Fibroblast of mammary gland (primary cell): Measurements from ENCODE around the gene RGS5.

ENCODE experiments used
- DNase-seq: peaks from one replicate; pipeline ENCODE4 v3.0.0-alpha.2; 2010; ENCODE audit warnings: low read depth
- H3K4me3 ChIP-seq: 2 replicates; pipeline ENCODE4 v1.5.1; 2011; ENCODE audit warnings: low read depth, mild to moderate bottlenecking, low read length, moderate library complexity; ENCODE audit not compliant: control insufficient read depth
- TF ChIP-seq, protein P1 (sequence below): conservative IDR thresholded peaks from 2 replicates; pipeline ENCODE4 v1.5.1; 2011; ENCODE audit warnings: low read depth, low read length, inconsistent platforms; ENCODE audit not compliant: control insufficient read depth, insufficient read depth

Gene RGS5

GRCh38 chr1:163141556-163141955, 61.2 kb downstream of the RGS5 start:
- H3K4me3 ChIP-seq, result no peak overlapping the region
- TF ChIP-seq, protein P1, sequence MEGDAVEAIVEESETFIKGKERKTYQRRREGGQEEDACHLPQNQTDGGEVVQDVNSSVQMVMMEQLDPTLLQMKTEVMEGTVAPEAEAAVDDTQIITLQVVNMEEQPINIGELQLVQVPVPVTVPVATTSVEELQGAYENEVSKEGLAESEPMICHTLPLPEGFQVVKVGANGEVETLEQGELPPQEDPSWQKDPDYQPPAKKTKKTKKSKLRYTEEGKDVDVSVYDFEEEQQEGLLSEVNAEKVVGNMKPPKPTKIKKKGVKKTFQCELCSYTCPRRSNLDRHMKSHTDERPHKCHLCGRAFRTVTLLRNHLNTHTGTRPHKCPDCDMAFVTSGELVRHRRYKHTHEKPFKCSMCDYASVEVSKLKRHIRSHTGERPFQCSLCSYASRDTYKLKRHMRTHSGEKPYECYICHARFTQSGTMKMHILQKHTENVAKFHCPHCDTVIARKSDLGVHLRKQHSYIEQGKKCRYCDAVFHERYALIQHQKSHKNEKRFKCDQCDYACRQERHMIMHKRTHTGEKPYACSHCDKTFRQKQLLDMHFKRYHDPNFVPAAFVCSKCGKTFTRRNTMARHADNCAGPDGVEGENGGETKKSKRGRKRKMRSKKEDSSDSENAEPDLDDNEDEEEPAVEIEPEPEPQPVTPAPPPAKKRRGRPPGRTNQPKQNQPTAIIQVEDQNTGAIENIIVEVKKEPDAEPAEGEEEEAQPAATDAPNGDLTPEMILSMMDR, result no peak
- no peak for DNase-seq

GRCh38 chr1:163137556-163138265, 65.0 kb downstream of the RGS5 start:
- TF ChIP-seq, protein P1, result no peak
- DNase-seq, result no peak
- no peak overlapping the region for H3K4me3 ChIP-seq

GRCh38 chr1:163131981-163132380, 70.7 kb downstream of the RGS5 start:
- DNase-seq, result no peak
- no peak overlapping the region for H3K4me3 ChIP-seq
- TF ChIP-seq, protein P1, result no peak

- no peak for DNase-seq
- H3K4me3 ChIP-seq, result no peak overlapping the region
- TF ChIP-seq, protein P1, result no peak
Measured at GRCh38 chr1:163130225-163130856, 72.4 kb downstream of the RGS5 start.

DNA sequence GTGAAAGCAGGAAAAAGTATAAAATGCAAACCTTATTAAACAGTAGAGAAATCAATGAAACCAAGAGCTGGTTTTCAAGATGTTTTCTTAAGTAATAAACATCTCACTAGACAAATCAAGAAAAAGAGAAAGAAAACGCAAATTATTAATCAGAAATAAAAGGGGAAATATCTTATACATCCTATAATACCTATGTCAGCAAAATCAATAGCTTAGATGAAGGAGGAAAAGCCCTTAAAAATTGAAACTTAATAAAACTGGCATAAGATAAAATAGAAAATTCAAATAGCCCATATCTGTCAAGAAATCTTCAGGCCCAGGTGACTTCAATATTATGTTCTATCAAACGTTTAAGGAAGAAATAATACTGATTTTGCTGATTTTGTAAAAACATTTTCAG, 74.4 kb downstream of the RGS5 start:
- DNase-seq, result no peak
- TF ChIP-seq, protein P1, result no peak
- no peak overlapping the region for H3K4me3 ChIP-seq

- DNase-seq, result no peak
- TF ChIP-seq, protein P1, result no peak
- no peak overlapping the region for H3K4me3 ChIP-seq
Measured at GRCh38 chr1:163124812-163125211, 77.9 kb downstream of the RGS5 start.
